Neural cell (in vitro differentiated cells): ENCODE measurements around the gene SDS. TPM values are rescaled to one million over a fixed set of nuclear protein-coding genes. Genes with fewer than 3 reads are reported as not detected.

Experiments
- H2AFZ ChIP-seq: fragments of 200-600, 300-800 bp; sonication (generic), shearing (Covaris generic); 2 replicates; pipeline ENCODE4 v1.6.0; 2014; ENCODE audit warnings: low read depth, mild to moderate bottlenecking, antibody characterized with exemption, low read length, moderate library complexity
- H3F3A ChIP-seq: fragments of 200-600 bp; shearing (Covaris generic); 2 replicates; pipeline ENCODE4 v1.6.1; 2016; ENCODE audit warnings: mild to moderate bottlenecking, moderate library complexity, mixed read lengths, antibody characterized with exemption, low read length; ENCODE audit not compliant: insufficient read depth, poor library complexity, severe bottlenecking
- H3K27ac ChIP-seq: fragments of 200-600, 300-800 bp; sonication (generic), shearing (Covaris generic); 2 replicates; pipeline ENCODE4 v1.5.1; 2014; ENCODE audit warnings: mild to moderate bottlenecking, low read length, moderate library complexity
- H3K27me3 ChIP-seq: fragments of 300-800, 200-600 bp; sonication (generic), shearing (Covaris generic); 2 replicates; pipeline ENCODE4 v1.6.0; 2014; ENCODE audit warnings: mild to moderate bottlenecking, low read depth, low read length, moderate library complexity; ENCODE audit not compliant: insufficient read depth
- H3K36me3 ChIP-seq: fragments of 300-800, 200-600 bp; sonication (generic), shearing (Covaris generic); 2 replicates; pipeline ENCODE4 v1.5.1; 2014; ENCODE audit warnings: mild to moderate bottlenecking, antibody characterized with exemption, low read length, moderate library complexity; ENCODE audit not compliant: insufficient read depth
- H3K4me2 ChIP-seq: fragments of 300-800, 200-600 bp; sonication (generic), shearing (Covaris generic); 2 replicates; pipeline ENCODE4 v1.6.0; 2014; ENCODE audit warnings: mild to moderate bottlenecking, low read length
- H3K4me3 ChIP-seq: fragments of 300-800, 200-600 bp; sonication (generic), shearing (Covaris generic); 2 replicates; pipeline ENCODE4 v1.5.1; 2014; ENCODE audit warnings: mild to moderate bottlenecking, low read length, moderate library complexity
- H3K79me2 ChIP-seq: fragments of 200-600 bp; shearing (Covaris generic); replicated peaks from 2 replicates; pipeline ENCODE4 v1.6.0; 2014; ENCODE audit warnings: mild to moderate bottlenecking, low read length, moderate library complexity; ENCODE audit not compliant: insufficient read depth
- H3K9ac ChIP-seq: fragments of 300-800, 200-600 bp; sonication (generic), shearing (Covaris generic); 2 replicates; pipeline ENCODE4 v1.6.1; 2016; ENCODE audit warnings: mild to moderate bottlenecking, low read length, mixed read lengths
- H3K9me2 ChIP-seq: fragments of 200-600 bp; shearing (Covaris generic); 2 replicates; pipeline ENCODE4 v1.6.1; 2016; ENCODE audit warnings: mild to moderate bottlenecking, low read length, mixed read lengths; ENCODE audit not compliant: insufficient read depth
- H3K9me3 ChIP-seq: fragments of 200-600, 300-800 bp; sonication (generic), shearing (Covaris generic); 2 replicates; pipeline ENCODE4 v1.6.1; 2016; ENCODE audit warnings: mild to moderate bottlenecking, mixed run types, low read length, moderate library complexity, mixed read lengths
- H4K20me1 ChIP-seq: fragments of 200-600 bp; shearing (Covaris generic); 2 replicates; pipeline ENCODE4 v1.6.1; 2016; ENCODE audit warnings: mild to moderate bottlenecking, mixed run types; ENCODE audit not compliant: insufficient read depth
- CTCF ChIP-seq: fragments of 450-650 bp; IDR thresholded peaks from 2 replicates; pipeline ENCODE4 v1.5.1; 2014; ENCODE audit warnings: antibody characterized with exemption, mild to moderate bottlenecking, moderate library complexity; ENCODE audit not compliant: poor library complexity, severe bottlenecking
- EP300 ChIP-seq: fragments of 450-650 bp; conservative IDR thresholded peaks from 2 replicates; pipeline ENCODE4 v1.6.1; 2014; ENCODE audit warnings: antibody characterized with exemption, mild to moderate bottlenecking, moderate library complexity; ENCODE audit not compliant: poor library complexity, severe bottlenecking
- EZH2 ChIP-seq: fragments of 200-600, 300-800 bp; shearing (Covaris generic), sonication (generic); IDR thresholded peaks from 2 replicates; pipeline ENCODE4 v1.6.1; 2014; ENCODE audit warnings: antibody characterized with exemption, low read length, borderline replicate concordance, mild to moderate bottlenecking; ENCODE audit not compliant: insufficient read depth, poor library complexity, severe bottlenecking
- MXI1 ChIP-seq: fragments of 450-650 bp; conservative IDR thresholded peaks from 2 replicates; pipeline ENCODE4 v1.6.1; 2014; ENCODE audit warnings: antibody characterized with exemption, mild to moderate bottlenecking; ENCODE audit not compliant: poor library complexity, severe bottlenecking
- POLR2AphosphoS5 ChIP-seq: IDR thresholded peaks from 2 replicates; pipeline ENCODE4 v1.6.1; 2012
- RAD21 ChIP-seq: fragments of 450-650 bp; conservative IDR thresholded peaks from 2 replicates; pipeline ENCODE4 v1.6.1; 2014; ENCODE audit warnings: antibody characterized with exemption, mild to moderate bottlenecking, moderate library complexity
- REST ChIP-seq: IDR thresholded peaks from 2 replicates; pipeline ENCODE4 v1.6.1; 2012; ENCODE audit warnings: borderline replicate concordance
- SMC3 ChIP-seq: fragments of 450-650 bp; conservative IDR thresholded peaks from 2 replicates; pipeline ENCODE4 v1.6.1; 2014; ENCODE audit warnings: antibody characterized with exemption, mild to moderate bottlenecking, moderate library complexity; ENCODE audit not compliant: poor library complexity
- TAF1 ChIP-seq: IDR thresholded peaks from 2 replicates; pipeline ENCODE4 v1.6.1; 2012; ENCODE audit warnings: low read depth
- polyA plus RNA-seq: library from polyadenylated mRNA; depleted of rRNA; stranded (reverse); fragments of >200 nt; gene quantifications from 2 replicates; pipeline ENCODE4 v1.2.3, GENCODE V29; 2014

The SDS gene
- polyA plus RNA-seq, 1 donor from 2014 or later: not detected

GRCh38 chr12:113405694-113406093 lies 2.0 kb upstream of the SDS start:
- Histone ChIP-seq H3K9me2 (no peaks in the 10 kb centered on the region), H3K9me3 (no peaks in the 10 kb centered on the region), H2AFZ (no peak overlapping the region), H3K9ac (no peak overlapping the region), H3K27me3 (no peaks in the 10 kb centered on the region), H4K20me1 (no peaks in the 10 kb centered on the region), H3K79me2 (no peaks in the 10 kb centered on the region), H3K4me2 (no peak overlapping the region), H3K27ac (no peak overlapping the region), H3F3A (no peaks in the 10 kb centered on the region), H3K4me3 (no peak overlapping the region), H3K36me3 (no peaks in the 10 kb centered on the region)
- TF ChIP-seq POLR2AphosphoS5: no peak
- no peak for TF ChIP-seq RAD21
- TF ChIP-seq TAF1: no peak
- no peak for TF ChIP-seq EZH2
- TF ChIP-seq CTCF: no peak
- TF ChIP-seq EP300: no peak
- TF ChIP-seq REST: no peak
- TF ChIP-seq MXI1: no peak
- TF ChIP-seq SMC3: no peak

GRCh38 chr12:113402586-113403260 lies 964 bp downstream of the SDS start:
- no peak for TF ChIP-seq REST
- TF ChIP-seq MXI1: no peak
- TF ChIP-seq RAD21: no peak
- H3K4me3 ChIP-seq: no peak overlapping the region
- H3K27ac ChIP-seq: no peak overlapping the region
- H3F3A ChIP-seq: no peaks in the 10 kb centered on the region
- no peak overlapping the region for H3K9ac ChIP-seq
- H3K9me2 ChIP-seq: no peaks in the 10 kb centered on the region
- no peak overlapping the region for H3K4me2 ChIP-seq
- H3K27me3 ChIP-seq: no peaks in the 10 kb centered on the region
- H3K36me3 ChIP-seq: no peaks in the 10 kb centered on the region
- H3K9me3 ChIP-seq: no peaks in the 10 kb centered on the region
- H4K20me1 ChIP-seq: no peaks in the 10 kb centered on the region
- H2AFZ ChIP-seq: no peak overlapping the region
- H3K79me2 ChIP-seq: no peaks in the 10 kb centered on the region
